Measurements from ENCODE around the gene FNDC10. TPM values are rescaled to one million over a fixed set of nuclear protein-coding genes. Genes with fewer than 3 reads are reported as not detected.

The FNDC10 gene
- total RNA-seq, 1 experiment from 2014 or later, result 30.4 TPM

GRCh38 chr1:1599030-1599934, 653 bp downstream of the FNDC10 start (continued):
- TF ChIP-seq EMX1 (CRISPR knock-in tag; IDR thresholded peaks at IDR 0.05), result no peak
- TF ChIP-seq MXD4 (CRISPR knock-in tag; IDR thresholded peaks at IDR 0.05; ENCODE audit: borderline replicate concordance), result no peak
- no peak for TF ChIP-seq GTF2I (CRISPR knock-in tag; conservative IDR thresholded peaks at IDR 0.05)
- peak; percentile 96 for TF ChIP-seq FOXP4 (CRISPR knock-in tag; IDR thresholded peaks at IDR 0.05)
- no peak; the same call in none of the 2 replicates for TF ChIP-seq TEAD1 (CRISPR knock-in tag; IDR thresholded peaks at IDR 0.05)
- peak; percentile 85 for TF ChIP-seq FOXK1 (CRISPR knock-in tag; IDR thresholded peaks at IDR 0.05)

GRCh38 chr1:1598720-1599029, 1.3 kb downstream of the FNDC10 start:
- POLR2A ChIA-PET, result interaction anchor here (0.6 kb wide), 1 partner anchor 30 kb away, joined by 5 read pairs; no protein-coding TSS in a partner anchor
- peaks cover 25% of the 10 kb centered on the region for H3K27me3 Mint-ChIP-seq (ENCODE audit: low read depth)
- peaks cover 10% of the 10 kb centered on the region; the same call in 1 of the 2 replicates for H3K4me1 Mint-ChIP-seq
- no peak for TF ChIP-seq FOXJ3 (CRISPR knock-in tag; IDR thresholded peaks at IDR 0.05; ENCODE audit: borderline replicate concordance)
- no peak for TF ChIP-seq TCF7 (CRISPR knock-in tag; IDR thresholded peaks at IDR 0.05; ENCODE audit: low read depth)
- TF ChIP-seq ZNF425 (CRISPR knock-in tag; conservative IDR thresholded peaks at IDR 0.05), result no peak
- TF ChIP-seq ZNF263 (CRISPR knock-in tag; IDR thresholded peaks at IDR 0.05; ENCODE audit: low read depth), result no peak
- no peak for TF ChIP-seq ZNF512 (CRISPR knock-in tag; IDR thresholded peaks at IDR 0.05; ENCODE audit: borderline replicate concordance)
- TF ChIP-seq E2F4 (CRISPR knock-in tag; IDR thresholded peaks at IDR 0.05; ENCODE audit: borderline replicate concordance, low read depth), result no peak
- no peak for TF ChIP-seq NR2C2 (CRISPR knock-in tag; IDR thresholded peaks at IDR 0.05)
- TF ChIP-seq FOXK1 (CRISPR knock-in tag; IDR thresholded peaks at IDR 0.05), result no peak
- TF ChIP-seq ZNF532 (CRISPR knock-in tag; IDR thresholded peaks at IDR 0.05; ENCODE audit: borderline replicate concordance), result no peak
- TF ChIP-seq STAT6 (CRISPR knock-in tag; conservative IDR thresholded peaks at IDR 0.05; ENCODE audit: low read depth), result no peak
- TF ChIP-seq MXD4 (CRISPR knock-in tag; IDR thresholded peaks at IDR 0.05; ENCODE audit: borderline replicate concordance), result no peak
- DNase-seq (ENCODE audit: low spot score) (no peak), ATAC-seq (no peak)
- H3K9me3 Mint-ChIP-seq, result no peaks in the 10 kb centered on the region
- H3K36me3 Mint-ChIP-seq, result no peaks in the 10 kb centered on the region
- H3K4me3 Mint-ChIP-seq, result peak overlapping the region; percentile 72
- H3K27ac Mint-ChIP-seq, result no peak overlapping the region
- CTCF ChIA-PET, result interaction anchor here (0.6 to 3.3 kb wide), 5 partner anchors 12 to 63 kb away, joined by 3 to 13 read pairs (median 4); partner anchors contain the start of gene MIB2

All from WTC11 (cell line).